ENCODE results near the gene SFXN5.

The SFXN5 gene

DNA sequence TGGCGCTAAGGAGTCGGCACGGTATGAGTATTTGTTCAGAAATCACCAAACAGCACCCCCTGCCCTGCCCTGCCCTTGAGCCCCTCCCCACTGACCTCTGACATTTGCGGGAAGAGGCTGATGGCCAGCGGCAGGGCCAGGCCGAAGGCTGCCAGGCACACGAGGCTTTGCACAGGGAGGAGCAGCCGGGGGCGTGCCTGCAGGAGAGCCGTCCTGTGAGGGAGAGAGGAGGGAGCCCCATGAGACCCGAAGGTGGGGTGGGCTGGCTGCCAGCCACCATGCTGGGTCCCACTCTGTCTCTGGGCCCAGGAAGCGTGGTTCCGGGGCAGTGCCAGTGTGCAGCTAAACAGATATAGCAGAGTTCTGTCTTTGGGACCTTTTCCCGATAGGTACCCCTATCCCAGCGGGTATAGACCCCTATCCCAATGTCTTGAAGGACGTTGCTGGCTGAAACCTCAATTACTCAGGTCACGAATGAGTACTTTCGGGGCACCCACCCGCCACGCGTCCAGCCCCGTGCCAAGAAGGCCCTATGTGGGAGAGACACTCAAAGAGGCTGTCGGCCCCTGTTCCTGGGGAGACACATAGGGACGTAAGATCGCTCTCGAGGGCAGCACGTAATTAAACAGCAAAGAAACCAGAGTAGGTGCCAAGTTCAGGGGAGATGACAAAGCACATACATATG is 110.3 kb downstream of the SFXN5 start:
- no peak for TF ChIP-seq POLR2AphosphoS5 (IDR thresholded peaks at IDR 0.05; ENCODE audit: low read depth, low read length)
- TF ChIP-seq, protein P1, sequence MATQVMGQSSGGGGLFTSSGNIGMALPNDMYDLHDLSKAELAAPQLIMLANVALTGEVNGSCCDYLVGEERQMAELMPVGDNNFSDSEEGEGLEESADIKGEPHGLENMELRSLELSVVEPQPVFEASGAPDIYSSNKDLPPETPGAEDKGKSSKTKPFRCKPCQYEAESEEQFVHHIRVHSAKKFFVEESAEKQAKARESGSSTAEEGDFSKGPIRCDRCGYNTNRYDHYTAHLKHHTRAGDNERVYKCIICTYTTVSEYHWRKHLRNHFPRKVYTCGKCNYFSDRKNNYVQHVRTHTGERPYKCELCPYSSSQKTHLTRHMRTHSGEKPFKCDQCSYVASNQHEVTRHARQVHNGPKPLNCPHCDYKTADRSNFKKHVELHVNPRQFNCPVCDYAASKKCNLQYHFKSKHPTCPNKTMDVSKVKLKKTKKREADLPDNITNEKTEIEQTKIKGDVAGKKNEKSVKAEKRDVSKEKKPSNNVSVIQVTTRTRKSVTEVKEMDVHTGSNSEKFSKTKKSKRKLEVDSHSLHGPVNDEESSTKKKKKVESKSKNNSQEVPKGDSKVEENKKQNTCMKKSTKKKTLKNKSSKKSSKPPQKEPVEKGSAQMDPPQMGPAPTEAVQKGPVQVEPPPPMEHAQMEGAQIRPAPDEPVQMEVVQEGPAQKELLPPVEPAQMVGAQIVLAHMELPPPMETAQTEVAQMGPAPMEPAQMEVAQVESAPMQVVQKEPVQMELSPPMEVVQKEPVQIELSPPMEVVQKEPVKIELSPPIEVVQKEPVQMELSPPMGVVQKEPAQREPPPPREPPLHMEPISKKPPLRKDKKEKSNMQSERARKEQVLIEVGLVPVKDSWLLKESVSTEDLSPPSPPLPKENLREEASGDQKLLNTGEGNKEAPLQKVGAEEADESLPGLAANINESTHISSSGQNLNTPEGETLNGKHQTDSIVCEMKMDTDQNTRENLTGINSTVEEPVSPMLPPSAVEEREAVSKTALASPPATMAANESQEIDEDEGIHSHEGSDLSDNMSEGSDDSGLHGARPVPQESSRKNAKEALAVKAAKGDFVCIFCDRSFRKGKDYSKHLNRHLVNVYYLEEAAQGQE (IDR thresholded peaks at IDR 0.05; ENCODE audit: insufficient read depth in 1 of 2, low read depth in 2 of 2, low read length in 2 of 2), result no peak
- TF ChIP-seq TAF1 (IDR thresholded peaks at IDR 0.05; ENCODE audit: borderline replicate concordance, insufficient read depth, low read length), result no peak
- TF ChIP-seq SIN3A (IDR thresholded peaks at IDR 0.05; ENCODE audit: borderline replicate concordance, insufficient read depth, low read length), result no peak
- TF ChIP-seq FOXP2 (optimal IDR thresholded peaks at IDR 0.05; ENCODE audit: borderline replicate concordance, extremely low read depth, extremely low read length, insufficient read depth), result no peak

DNA sequence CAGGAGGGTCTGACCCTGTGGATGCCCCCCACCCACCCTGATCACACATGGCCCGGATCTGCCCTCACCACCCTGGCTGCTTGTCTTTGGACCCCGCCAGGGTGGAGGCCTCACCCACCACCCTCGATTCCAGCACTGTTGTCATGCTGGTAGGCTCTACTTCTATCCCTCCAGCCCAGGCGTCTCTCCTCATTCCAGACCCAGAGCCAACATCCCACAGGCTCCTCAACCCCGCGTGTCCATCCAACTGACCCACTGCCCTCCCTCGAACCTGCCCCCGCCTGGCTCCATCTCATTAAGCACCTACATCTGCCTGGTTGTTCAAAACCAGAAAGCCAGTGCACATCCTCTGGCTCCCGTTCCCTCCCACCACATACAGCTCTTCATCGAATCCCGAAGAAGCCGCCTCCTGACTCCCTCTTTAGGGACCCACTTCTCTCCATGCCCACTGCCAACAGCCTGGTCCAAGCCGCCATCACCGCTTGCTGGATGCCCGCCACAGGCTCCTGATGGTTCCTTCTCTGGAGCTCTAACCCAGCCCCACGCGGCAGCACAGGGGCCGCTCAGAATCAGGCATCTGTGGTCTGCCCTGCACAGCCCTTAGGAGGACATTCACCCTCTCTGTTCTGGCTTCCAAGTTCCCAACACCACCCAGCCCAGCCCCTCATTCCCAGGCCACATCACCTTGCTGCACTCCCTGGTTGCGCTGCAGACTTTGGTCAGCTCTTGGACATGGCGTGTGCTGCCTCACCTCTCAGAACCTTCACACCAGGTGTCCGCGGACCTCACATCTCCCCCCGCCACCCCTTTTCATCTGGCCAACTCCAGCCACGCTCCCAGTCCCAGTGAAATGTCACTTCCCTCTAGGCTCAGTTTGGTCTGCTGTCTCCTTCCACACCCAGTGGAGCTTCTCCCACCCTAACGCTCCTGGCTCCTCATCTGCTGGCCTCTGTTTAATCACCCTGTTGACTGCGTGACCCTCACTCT is 111.2 kb downstream of the SFXN5 start:
- TF ChIP-seq, protein P1 (IDR thresholded peaks at IDR 0.05; ENCODE audit: insufficient read depth in 1 of 2, low read depth in 2 of 2, low read length in 2 of 2), result no peak
- no peak for TF ChIP-seq FOXP2 (optimal IDR thresholded peaks at IDR 0.05; ENCODE audit: borderline replicate concordance, extremely low read depth, extremely low read length, insufficient read depth)
- no peak for TF ChIP-seq SIN3A (IDR thresholded peaks at IDR 0.05; ENCODE audit: borderline replicate concordance, insufficient read depth, low read length)
- TF ChIP-seq POLR2AphosphoS5 (IDR thresholded peaks at IDR 0.05; ENCODE audit: low read depth, low read length), result no peak

GRCh38 chr2:72959554-72959953 is 112.0 kb downstream of the SFXN5 start:
- TF ChIP-seq, protein P1 (IDR thresholded peaks at IDR 0.05; ENCODE audit: insufficient read depth in 1 of 2, low read depth in 2 of 2, low read length in 2 of 2), result no peak

DNA sequence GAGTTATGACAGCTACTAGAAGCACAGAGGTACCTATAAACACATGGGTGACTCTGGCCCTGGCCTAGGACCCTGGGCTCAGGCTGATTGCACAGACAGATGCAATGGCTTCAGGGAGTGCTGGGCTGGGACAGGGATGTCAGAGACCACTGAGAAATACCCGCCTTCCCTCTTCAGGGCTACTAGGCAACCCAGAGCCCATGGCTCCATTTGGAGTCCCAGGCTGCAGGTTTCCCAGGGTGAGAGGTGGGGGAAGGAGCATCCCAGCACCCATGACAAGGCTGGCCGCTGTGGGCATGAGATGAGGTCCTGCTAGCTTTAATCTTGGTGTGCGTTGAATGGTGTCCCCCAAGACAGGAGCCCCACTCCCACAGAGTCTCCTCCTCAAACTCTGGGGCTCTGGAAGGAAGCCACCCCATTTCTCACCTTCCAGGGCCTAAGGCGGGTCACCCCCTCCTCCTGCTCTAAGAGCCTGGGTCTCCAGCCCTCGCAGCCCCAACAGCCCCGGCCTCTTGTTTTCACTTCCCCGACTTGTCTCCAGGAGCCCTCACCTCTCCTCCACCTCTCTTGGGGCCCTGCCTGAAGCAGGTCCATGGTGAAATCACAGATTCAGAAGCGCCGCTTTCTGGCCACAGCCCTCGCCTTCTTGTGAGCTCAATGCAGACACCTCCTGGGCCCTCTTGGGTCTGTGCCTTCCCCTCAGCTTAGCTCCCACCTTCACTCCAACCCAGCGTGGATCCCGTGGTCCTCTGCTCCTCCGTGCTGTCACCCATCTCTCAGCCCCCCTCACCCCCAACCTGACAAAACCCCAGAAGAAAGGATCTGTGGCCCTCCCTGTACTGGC is 112.7 kb downstream of the SFXN5 start:
- no peak for TF ChIP-seq POLR2AphosphoS5 (IDR thresholded peaks at IDR 0.05; ENCODE audit: low read depth, low read length)

GRCh38 chr2:72956936-72957335 is 114.6 kb downstream of the SFXN5 start:
- TF ChIP-seq SIN3A (IDR thresholded peaks at IDR 0.05; ENCODE audit: borderline replicate concordance, insufficient read depth, low read length), result no peak
- no peak for TF ChIP-seq TAF1 (IDR thresholded peaks at IDR 0.05; ENCODE audit: borderline replicate concordance, insufficient read depth, low read length)
- no peak for TF ChIP-seq FOXP2 (optimal IDR thresholded peaks at IDR 0.05; ENCODE audit: borderline replicate concordance, extremely low read depth, extremely low read length, insufficient read depth)
- TF ChIP-seq, protein P1 (IDR thresholded peaks at IDR 0.05; ENCODE audit: insufficient read depth in 1 of 2, low read depth in 2 of 2, low read length in 2 of 2), result no peak
- no peak for TF ChIP-seq POLR2AphosphoS5 (IDR thresholded peaks at IDR 0.05; ENCODE audit: low read depth, low read length)

All from PFSK-1 (cell line).